Suprapubic skin (tissue), 4 donors: Measurements from ENCODE around the gene EFEMP2. TPM values are rescaled to one million over a fixed set of nuclear protein-coding genes. Genes with fewer than 3 reads are reported as not detected.

ENCODE experiments used
- DNase-seq, 2 donors: peaks; one replicate each; pipeline ENCODE4 v3.0.0-alpha.2; 2019; ENCODE audit warnings: low spot score in 2 of 2
- H3K27ac ChIP-seq: fragments of 200-600 bp; sonication (generic); one replicate; pipeline ENCODE4 v1.5.1; 2019
- H3K27me3 ChIP-seq: fragments of 200-600 bp; sonication (generic); one replicate; pipeline ENCODE4 v1.5.1; 2019
- H3K36me3 ChIP-seq: fragments of 200-600 bp; sonication (generic); one replicate; pipeline ENCODE4 v1.5.1; 2019
- H3K4me1 ChIP-seq: fragments of 200-600 bp; sonication (generic); one replicate; pipeline ENCODE4 v1.5.1; 2019
- H3K4me3 ChIP-seq: fragments of 200-600 bp; sonication (generic); one replicate; pipeline ENCODE4 v1.5.1; 2019; ENCODE audit warnings: mild to moderate bottlenecking
- H3K9me3 ChIP-seq: fragments of 200-600 bp; sonication (generic); one replicate; pipeline ENCODE4 v1.5.1; 2019
- CTCF ChIP-seq, 2 donors: fragments of 200-600 bp in 1 of 2; fragments of 450-650 bp in 1 of 2; sonication (generic) in 1 of 2; IDR thresholded peaks; one replicate each; pipeline ENCODE4 v1.5.1; 2016 to 2019; ENCODE audit warnings: antibody characterized with exemption in 2 of 2, mild to moderate bottlenecking in 1 of 2, moderate library complexity in 1 of 2
- EP300 ChIP-seq: sonication (generic); formaldehyde crosslinking; IDR thresholded peaks from one replicate; pipeline ENCODE4 v1.6.1; 2017; ENCODE audit warnings: antibody characterized with exemption
- POLR2A ChIP-seq, 2 donors: fragments of 450-650 bp; IDR thresholded peaks; one replicate each; pipeline ENCODE4 v1.6.1; 2017; ENCODE audit warnings: antibody characterized with exemption in 2 of 2, mild to moderate bottlenecking in 2 of 2, moderate library complexity in 2 of 2
- POLR2AphosphoS5 ChIP-seq, 3 donors: sonication (generic); formaldehyde crosslinking; IDR thresholded peaks; one replicate each; pipeline ENCODE4 v1.6.1; 2017; ENCODE audit warnings: antibody characterized with exemption in 3 of 3
- whole genome bisulfite sequencing: methylation state at CpG from one replicate; pipeline ENCODE4 v1.1.5; 2018; 5-methylcytosine and 5-hydroxymethylcytosine counted together
- total RNA-seq, 4 donors: library from RNA; depleted of rRNA; stranded (reverse); fragments of >200 nt; gene quantifications; one replicate each; pipeline ENCODE4 v1.1.0, GENCODE V29; 2016

Gene EFEMP2
- total RNA-seq, 4 donors from 2014 or later: 7.3 to 22.0 (median 13.0) TPM

- DNase-seq: peak in 1 of 2 donors; percentile 57
- TF ChIP-seq POLR2A (IDR thresholded peaks at IDR 0.05) (no peak), POLR2AphosphoS5 (IDR thresholded peaks at IDR 0.05) (no peak), CTCF (IDR thresholded peaks at IDR 0.05) (no peak), EP300 (no peak)
- H3K36me3 ChIP-seq: peaks cover 58% of the 10 kb centered on the region
- no peak overlapping the region for H3K4me3 ChIP-seq
- H3K27me3 ChIP-seq: no peaks in the 10 kb centered on the region
- H3K27ac ChIP-seq: no peak overlapping the region
- peaks cover 42% of the 10 kb centered on the region for H3K4me1 ChIP-seq
- 87% methylated on average over 19 of the region's 24 CpGs for WGBS
- H3K9me3 ChIP-seq: no peaks in the 10 kb centered on the region
Observed at GRCh38 chr11:65862941-65863888, 9.4 kb downstream of the EFEMP2 start.

DNA sequence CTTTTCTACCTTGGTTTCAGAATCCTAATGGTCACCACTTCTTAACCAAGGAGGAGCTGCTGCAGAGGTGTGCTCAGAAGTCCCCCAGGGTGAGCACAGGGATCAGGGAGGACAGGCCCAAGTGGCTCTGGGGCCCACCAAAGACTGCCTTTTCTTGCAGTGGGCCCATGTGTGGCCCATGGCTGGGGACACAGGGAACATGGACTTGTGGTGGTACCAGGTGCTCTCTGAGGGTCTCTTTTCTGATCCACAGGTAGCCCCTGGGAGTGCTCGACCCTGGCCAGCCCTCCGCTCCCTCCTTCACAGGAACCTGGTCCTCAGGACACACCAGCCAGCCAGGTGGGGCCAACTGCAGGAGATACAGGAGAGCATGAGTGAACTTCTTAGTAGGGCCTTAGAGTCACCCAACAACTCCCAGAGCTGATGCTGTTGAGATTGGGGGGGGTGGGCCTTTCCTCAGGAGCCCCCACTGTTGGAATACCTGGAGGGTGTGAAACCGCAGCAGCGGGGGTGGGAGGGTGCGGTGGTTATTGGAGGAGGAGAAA, 10.3 kb downstream of the EFEMP2 start:
- no peak overlapping the region for H3K27ac ChIP-seq

DNA sequence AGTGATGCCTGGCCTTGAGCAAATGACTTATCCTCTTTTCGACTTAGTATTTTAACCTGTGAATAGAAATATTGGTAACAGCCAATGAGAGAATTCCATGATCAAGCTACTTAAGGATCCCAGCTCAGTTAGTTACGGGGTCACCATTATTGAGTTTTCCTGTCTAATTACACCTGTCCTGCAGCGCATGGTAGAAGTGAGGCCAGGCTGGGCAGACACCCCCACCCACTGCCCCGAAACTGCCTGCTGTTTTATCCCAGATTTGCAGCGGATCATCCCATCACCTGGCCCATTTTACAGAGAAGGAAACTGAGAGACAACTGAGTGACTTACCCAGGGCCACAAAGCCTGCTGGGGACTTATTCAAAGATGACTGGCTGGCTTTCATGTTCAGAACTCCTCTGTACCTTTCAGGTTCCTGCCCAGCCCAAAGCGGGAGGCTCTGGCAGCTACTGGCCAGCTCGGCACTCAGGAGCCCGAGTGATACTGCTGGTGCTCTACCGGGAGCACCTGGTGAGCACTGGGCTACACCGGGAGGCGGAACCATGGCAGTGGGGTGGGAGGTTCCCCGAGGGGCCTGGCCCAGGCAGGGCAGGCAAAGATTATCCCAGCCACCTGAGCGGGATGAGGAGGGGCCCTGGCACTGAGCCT, 10.9 kb downstream of the EFEMP2 start:
- Histone ChIP-seq H3K4me1 (peaks cover 45% of the 10 kb centered on the region), H3K27ac (peak overlapping the region; percentile 97), H3K9me3 (no peaks in the 10 kb centered on the region), H3K4me3 (peak overlapping the region; percentile 87), H3K36me3 (peaks cover 48% of the 10 kb centered on the region), H3K27me3 (no peaks in the 10 kb centered on the region)
- DNase-seq: peak in 1 of 2 donors; percentile 69
- no peak for TF ChIP-seq POLR2A (IDR thresholded peaks at IDR 0.05)
- TF ChIP-seq CTCF (IDR thresholded peaks at IDR 0.05): no peak
- TF ChIP-seq EP300: no peak
- no peak for TF ChIP-seq POLR2AphosphoS5 (IDR thresholded peaks at IDR 0.05)
- 79% methylated on average over 5 of the region's 13 CpGs for WGBS

More for the DNA sequence above, 10.3 kb downstream of the EFEMP2 start:
- TF ChIP-seq POLR2A (IDR thresholded peaks at IDR 0.05): no peak
- no peak for TF ChIP-seq POLR2AphosphoS5 (IDR thresholded peaks at IDR 0.05)
- no peak for TF ChIP-seq CTCF (IDR thresholded peaks at IDR 0.05)
- no peak for TF ChIP-seq EP300
- Histone ChIP-seq H3K27me3 (no peaks in the 10 kb centered on the region), H3K36me3 (peaks cover 54% of the 10 kb centered on the region), H3K9me3 (no peaks in the 10 kb centered on the region), H3K4me3 (no peak overlapping the region), H3K4me1 (peaks cover 42% of the 10 kb centered on the region)
- DNase-seq: no peak
- WGBS: 90% methylated on average over 5 of the region's 5 CpGs

- 24% methylated on average over 6 of the region's 14 CpGs for whole genome bisulfite sequencing
- peaks cover 50% of the 10 kb centered on the region for H3K4me1 ChIP-seq
- H3K9me3 ChIP-seq: no peaks in the 10 kb centered on the region
- peak overlapping the region; percentile 97 for H3K27ac ChIP-seq
- TF ChIP-seq EP300: no peak
- no peak for TF ChIP-seq POLR2AphosphoS5 (IDR thresholded peaks at IDR 0.05)
- TF ChIP-seq CTCF (IDR thresholded peaks at IDR 0.05): no peak
- no peak for TF ChIP-seq POLR2A (IDR thresholded peaks at IDR 0.05)
- peaks cover 43% of the 10 kb centered on the region for H3K36me3 ChIP-seq
- no peaks in the 10 kb centered on the region for H3K27me3 ChIP-seq
- DNase-seq: peak; percentile 68 to 78
- peak overlapping the region; percentile 87 for H3K4me3 ChIP-seq
Observed at GRCh38 chr11:65861165-65861505, 11.5 kb downstream of the EFEMP2 start.
